ENCODE data around the gene NPHP4. TPM values are rescaled to one million over a fixed set of nuclear protein-coding genes. Genes with fewer than 3 reads are reported as not detected.

The NPHP4 gene
- total and polyA plus RNA-seq, 9 of the 15 experiments (the other 6 are each of a cell fraction or from before 2014, with no cell fraction given): 0.52 to 26.2 (median 6.7) TPM

DNA sequence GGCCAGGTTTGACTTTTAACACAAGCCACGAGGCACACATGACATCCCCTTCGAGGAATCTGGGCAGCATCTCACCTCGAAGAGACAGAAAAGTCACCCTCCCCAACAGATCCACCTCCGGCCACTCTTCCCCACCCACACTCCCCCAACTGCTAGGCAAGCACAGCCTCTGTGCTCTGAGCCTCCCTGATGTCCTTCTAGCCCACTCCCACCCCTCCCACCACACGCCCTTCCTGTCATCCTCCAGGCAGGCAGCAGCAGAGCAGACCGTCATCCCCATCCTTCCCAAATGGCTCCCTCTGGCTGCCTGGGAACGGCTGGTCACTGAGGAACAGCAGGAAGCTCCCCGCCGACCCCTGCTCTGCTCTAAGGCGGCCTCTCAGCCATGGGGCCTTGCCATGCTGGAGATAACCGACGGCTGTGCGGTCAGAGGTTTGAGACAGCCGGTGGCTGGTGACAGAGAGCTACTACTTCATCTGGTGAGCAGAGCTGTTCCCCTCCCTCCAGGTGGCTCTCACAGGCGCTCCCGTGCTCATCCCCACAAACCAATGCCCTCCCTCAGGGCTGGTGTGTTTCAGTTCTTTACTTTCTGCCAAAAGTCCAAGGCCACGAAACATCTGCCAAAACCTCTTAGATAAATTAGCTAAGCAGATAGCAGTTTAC, 25.6 kb downstream of the NPHP4 start:
- Histone ChIP-seq H3K9me1 (ENCODE audit: control insufficient read depth, insufficient read depth, low read length) (peaks cover 3% of the 10 kb centered on the region), H3K9ac (ENCODE audit: insufficient read depth in 1 of 2, low read depth in 2 of 2, low read length in 2 of 2) (peak overlapping the region in 1 of 2 experiments; percentile 36; a peak in 1 of 4 replicates), H3K79me2 (ENCODE audit: control insufficient read depth, insufficient read depth, low read length) (no peaks in the 10 kb centered on the region), H3K27me3 (ENCODE audit: control insufficient read depth in 2 of 2, insufficient read depth in 2 of 2, low read length in 2 of 2) (no peaks in the 10 kb centered on the region), H4K20me1 (replicated peaks; ENCODE audit: control insufficient read depth, insufficient read depth, low read length) (no peaks in the 10 kb centered on the region), H3K36me3 (ENCODE audit: control insufficient read depth, insufficient read depth, low read length) (peaks cover 49% of the 10 kb centered on the region; the same call in 2 of the 3 replicates), H2AFZ (ENCODE audit: low read depth, low read length) (no peak overlapping the region), H3K9me3 (replicated peaks; ENCODE audit: control insufficient read depth, insufficient read depth, low read depth, low read length) (no peaks in the 10 kb centered on the region), H3K27ac (ENCODE audit: extremely low read depth, low read depth, low read length) (no peak overlapping the region), H3K4me1 (replicated peaks in 1 of 2; ENCODE audit: control insufficient read depth in 2 of 2, insufficient read depth in 2 of 2, low read length in 2 of 2) (peaks cover 0 to 12% of the 10 kb centered on the region in 2 experiments; a peak in 1 of 5 replicates), H3K4me3 (no peak overlapping the region), H3K4me2 (ENCODE audit: insufficient read depth, low read length) (no peak overlapping the region)
- WGBS (ENCODE audit: insufficient coverage, low coverage, missing lambda C conversion rate): 88% methylated on average over 12 of the region's 17 CpGs
- ATAC-seq: no peak
- intact Hi-C loops (cut with micrococcal nuclease) (no loop called here), in situ Hi-C loops (cut with MboI) (no loop called here)
- POLR2A ChIA-PET: interaction anchor here (0.5 to 1.8 kb wide), 3 partner anchors 10 to 283 kb away, joined by 3 to 5 read pairs (median 3); no protein-coding TSS in a partner anchor
- CTCF ChIA-PET (ENCODE audit: low intra/inter-chr PET ratio): no interaction called here
- no peak for DNase-seq (ENCODE audit: extremely low read depth in 1 of 4, low spot score in 3 of 4)
- no TSS peak for BruUV-seq (replicated peaks)
- no peak for FAIRE-seq
- no peak for TF ChIP-seq COPS2 (conservative IDR thresholded peaks at IDR 0.05)
- no peak for TF ChIP-seq POLR3A (IDR thresholded peaks at IDR 0.05; ENCODE audit: borderline replicate concordance, extremely low read depth, insufficient read depth, insufficient read length)
- TF ChIP-seq, protein P1, sequence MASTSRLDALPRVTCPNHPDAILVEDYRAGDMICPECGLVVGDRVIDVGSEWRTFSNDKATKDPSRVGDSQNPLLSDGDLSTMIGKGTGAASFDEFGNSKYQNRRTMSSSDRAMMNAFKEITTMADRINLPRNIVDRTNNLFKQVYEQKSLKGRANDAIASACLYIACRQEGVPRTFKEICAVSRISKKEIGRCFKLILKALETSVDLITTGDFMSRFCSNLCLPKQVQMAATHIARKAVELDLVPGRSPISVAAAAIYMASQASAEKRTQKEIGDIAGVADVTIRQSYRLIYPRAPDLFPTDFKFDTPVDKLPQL (IDR thresholded peaks at IDR 0.05; ENCODE audit: extremely low read depth, insufficient read length): no peak
- TF ChIP-seq NFE2 (IDR thresholded peaks at IDR 0.05; ENCODE audit: low read depth): no peak
- no peak for TF ChIP-seq HMG20B (CRISPR knock-in tag; IDR thresholded peaks at IDR 0.05)
- no peak for TF ChIP-seq RFX5 (IDR thresholded peaks at IDR 0.05; ENCODE audit: low read depth, low read length)
- TF ChIP-seq NR2C1 (IDR thresholded peaks at IDR 0.05): no peak
- no peak for TF ChIP-seq NR2C1 (tag; IDR thresholded peaks at IDR 0.05)
- TF ChIP-seq, protein P2, sequence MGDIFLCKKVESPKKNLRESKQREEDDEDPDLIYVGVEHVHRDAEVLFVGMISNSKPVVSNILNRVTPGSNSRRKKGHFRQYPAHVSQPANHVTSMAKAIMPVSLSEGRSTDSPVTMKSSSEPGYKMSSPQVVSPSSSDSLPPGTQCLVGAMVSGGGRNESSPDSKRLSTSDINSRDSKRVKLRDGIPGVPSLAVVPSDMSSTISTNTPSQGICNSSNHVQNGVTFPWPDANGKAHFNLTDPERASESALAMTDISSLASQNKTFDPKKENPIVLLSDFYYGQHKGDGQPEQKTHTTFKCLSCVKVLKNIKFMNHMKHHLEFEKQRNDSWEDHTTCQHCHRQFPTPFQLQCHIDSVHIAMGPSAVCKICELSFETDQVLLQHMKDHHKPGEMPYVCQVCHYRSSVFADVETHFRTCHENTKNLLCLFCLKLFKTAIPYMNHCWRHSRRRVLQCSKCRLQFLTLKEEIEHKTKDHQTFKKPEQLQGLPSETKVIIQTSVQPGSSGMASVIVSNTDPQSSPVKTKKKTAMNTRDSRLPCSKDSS (IDR thresholded peaks at IDR 0.05; ENCODE audit: low read depth, partially characterized antibody): no peak
- TF ChIP-seq HMG20A (CRISPR knock-in tag; conservative IDR thresholded peaks at IDR 0.05): no peak
- TF ChIP-seq, protein P3, sequence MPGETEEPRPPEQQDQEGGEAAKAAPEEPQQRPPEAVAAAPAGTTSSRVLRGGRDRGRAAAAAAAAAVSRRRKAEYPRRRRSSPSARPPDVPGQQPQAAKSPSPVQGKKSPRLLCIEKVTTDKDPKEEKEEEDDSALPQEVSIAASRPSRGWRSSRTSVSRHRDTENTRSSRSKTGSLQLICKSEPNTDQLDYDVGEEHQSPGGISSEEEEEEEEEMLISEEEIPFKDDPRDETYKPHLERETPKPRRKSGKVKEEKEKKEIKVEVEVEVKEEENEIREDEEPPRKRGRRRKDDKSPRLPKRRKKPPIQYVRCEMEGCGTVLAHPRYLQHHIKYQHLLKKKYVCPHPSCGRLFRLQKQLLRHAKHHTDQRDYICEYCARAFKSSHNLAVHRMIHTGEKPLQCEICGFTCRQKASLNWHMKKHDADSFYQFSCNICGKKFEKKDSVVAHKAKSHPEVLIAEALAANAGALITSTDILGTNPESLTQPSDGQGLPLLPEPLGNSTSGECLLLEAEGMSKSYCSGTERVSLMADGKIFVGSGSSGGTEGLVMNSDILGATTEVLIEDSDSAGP (CRISPR knock-in tag; IDR thresholded peaks at IDR 0.05): no peak
- TF ChIP-seq, protein P4, sequence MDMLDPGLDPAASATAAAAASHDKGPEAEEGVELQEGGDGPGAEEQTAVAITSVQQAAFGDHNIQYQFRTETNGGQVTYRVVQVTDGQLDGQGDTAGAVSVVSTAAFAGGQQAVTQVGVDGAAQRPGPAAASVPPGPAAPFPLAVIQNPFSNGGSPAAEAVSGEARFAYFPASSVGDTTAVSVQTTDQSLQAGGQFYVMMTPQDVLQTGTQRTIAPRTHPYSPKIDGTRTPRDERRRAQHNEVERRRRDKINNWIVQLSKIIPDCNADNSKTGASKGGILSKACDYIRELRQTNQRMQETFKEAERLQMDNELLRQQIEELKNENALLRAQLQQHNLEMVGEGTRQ (CRISPR knock-in tag; IDR thresholded peaks at IDR 0.05): no peak
- TF ChIP-seq SRSF1 (IDR thresholded peaks at IDR 0.05; ENCODE audit: low read depth, low read length): no peak
- no peak for TF ChIP-seq IRF2 (CRISPR knock-in tag; IDR thresholded peaks at IDR 0.05)
- TF ChIP-seq ZNF561 (CRISPR knock-in tag; conservative IDR thresholded peaks at IDR 0.05): no peak
- no peak for TF ChIP-seq ZFP1 (CRISPR knock-in tag; IDR thresholded peaks at IDR 0.05)
- TF ChIP-seq ZNF347 (CRISPR knock-in tag; IDR thresholded peaks at IDR 0.05; ENCODE audit: low read depth): no peak
